Lung (tissue), 12 donors: ENCODE data around the gene RSL1D1. TPM values are rescaled to one million over a fixed set of nuclear protein-coding genes. Genes with fewer than 3 reads are reported as not detected.

Experiments
- ATAC-seq: fragments of 200-7000 bp; cut with Tn5 transposase; one replicate; pipeline ENCODE4 v1.9.1; 2020; ENCODE audit warnings: moderate number of reproducible peaks; ENCODE audit not compliant: insufficient read depth, low FRiP score
- DNase-seq, 3 donors: peaks; one replicate each; pipeline ENCODE4 v3.0.0-alpha.2; 2013 to 2017
- H3K27ac ChIP-seq, 2 donors: one replicate each; pipeline ENCODE4 v1.5.1; 2013; ENCODE audit warnings: mild to moderate bottlenecking in 2 of 2, moderate library complexity in 2 of 2, control low read depth in 1 of 2, inconsistent platforms in 1 of 2, low read depth in 1 of 2, low read length in 1 of 2
- H3K27me3 ChIP-seq, 3 donors: one replicate each; pipeline ENCODE4 v1.5.1; 2013; ENCODE audit warnings: low read length in 2 of 3; ENCODE audit not compliant: control insufficient read depth in 3 of 3, insufficient read depth in 3 of 3
- H3K36me3 ChIP-seq, 4 donors: one replicate each; pipeline ENCODE4 v1.5.1; 2013; ENCODE audit warnings: low read length in 4 of 4, mild to moderate bottlenecking in 1 of 4, moderate library complexity in 1 of 4; ENCODE audit not compliant: control insufficient read depth in 4 of 4, insufficient read depth in 4 of 4
- H3K4me1 ChIP-seq, 5 donors: one replicate each; pipeline ENCODE4 v1.5.1; 2013; ENCODE audit warnings: low read length in 5 of 5, mild to moderate bottlenecking in 2 of 5, moderate library complexity in 1 of 5; ENCODE audit not compliant: control insufficient read depth in 5 of 5, insufficient read depth in 5 of 5
- H3K4me3 ChIP-seq: one replicate; pipeline ENCODE4 v1.5.1; 2013; ENCODE audit warnings: mild to moderate bottlenecking, control low read depth, moderate library complexity
- H3K9ac ChIP-seq, 2 donors: one replicate each; pipeline ENCODE4 v1.5.1; 2013; ENCODE audit warnings: low read length in 2 of 2, control low read depth in 1 of 2; ENCODE audit not compliant: insufficient read depth in 1 of 2
- H3K9me3 ChIP-seq, 4 donors: one replicate each; pipeline ENCODE4 v1.5.1; 2013; ENCODE audit warnings: low read length in 3 of 4, mild to moderate bottlenecking in 1 of 4, moderate library complexity in 1 of 4; ENCODE audit not compliant: control insufficient read depth in 4 of 4, insufficient read depth in 3 of 4
- WGBS, 2 donors: extraction: QIAGEN DNeasy Blood & Tissue Kit; methylation state at CpG; one replicate each; pipeline ENCODE4 v1.1.7; 2013; 5-methylcytosine and 5-hydroxymethylcytosine counted together
- polyA plus RNA-seq, 2 donors: library from polyadenylated mRNA; stranded (reverse); fragments of 200-250 nt; gene quantifications; one replicate each; pipeline ENCODE4 v1.2.1, GENCODE V29; 2013
- total RNA-seq, 2 donors: library from RNA; depleted of rRNA in 1 of 2; stranded (reverse); fragments of >200 nt in 1 of 2; gene quantifications; one replicate each; pipeline ENCODE4 v1.2.1, GENCODE V29; 2014 to 2021
- TF ChIP-seq, protein P1 (sequence below): IDR thresholded peaks from 2 replicates; pipeline ENCODE4 v1.5.1; 2012; ENCODE audit warnings: mild to moderate bottlenecking; ENCODE audit errors: control extremely low read depth, extremely low read depth
- donor health status: control.
- donor health status: control.
- donor health status: Bipolar disorder and iron deficiency.
- donor health status: healthy.
- donor health status: DM: yes; HTN: yes; CAD: no.

Gene RSL1D1
- total and polyA plus RNA-seq, 4 donors: 68.5 to 206 (median 89.9) TPM

DNA sequence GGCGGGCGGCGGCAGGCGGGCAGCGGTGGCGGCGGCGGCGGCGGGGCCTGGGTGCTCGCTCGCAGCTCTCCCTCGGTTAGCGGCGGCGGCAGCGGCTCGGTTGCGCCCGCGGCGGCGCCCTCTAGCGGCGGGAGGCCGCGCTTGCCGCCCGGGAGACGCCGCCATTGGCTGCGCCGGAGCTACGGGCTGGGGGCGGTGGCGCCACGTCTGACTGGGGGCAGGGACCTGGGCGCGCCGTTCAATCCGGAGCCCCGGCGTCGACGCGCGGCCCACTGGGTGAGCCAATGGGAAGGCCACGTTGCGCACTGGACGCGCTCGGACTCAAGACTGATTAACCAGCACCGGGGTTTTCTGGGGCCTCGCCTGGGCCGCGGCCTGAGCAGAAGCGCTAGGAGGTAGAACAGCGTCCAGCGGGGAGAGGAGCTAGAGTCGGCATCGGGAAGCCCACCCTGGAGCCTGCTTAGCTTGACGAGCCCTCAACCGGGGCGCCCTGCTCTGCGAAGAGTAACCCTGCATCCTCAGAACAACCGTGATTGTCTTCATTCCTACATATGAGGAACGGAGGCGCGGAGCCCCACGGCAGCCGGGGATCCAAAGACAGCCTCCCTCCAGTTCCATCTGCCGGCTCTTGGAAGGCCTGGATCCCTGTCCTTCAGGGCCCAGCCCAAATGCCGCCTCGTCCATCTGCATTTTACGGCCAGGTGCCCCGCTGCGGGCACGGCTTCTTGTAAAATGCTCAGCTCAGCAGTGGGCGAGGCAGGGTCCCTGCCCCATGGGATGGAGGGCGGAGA is 54.0 kb downstream of the RSL1D1 start, which contains the start of gene ZC3H7A:
TSS of gene ZC3H7A (minus strand) at position 93 of the 791 bp plus-strand sequence. CDS start 14,904 bp downstream, outside the sequence.
- ATAC-seq: peak; percentile 97

DNA sequence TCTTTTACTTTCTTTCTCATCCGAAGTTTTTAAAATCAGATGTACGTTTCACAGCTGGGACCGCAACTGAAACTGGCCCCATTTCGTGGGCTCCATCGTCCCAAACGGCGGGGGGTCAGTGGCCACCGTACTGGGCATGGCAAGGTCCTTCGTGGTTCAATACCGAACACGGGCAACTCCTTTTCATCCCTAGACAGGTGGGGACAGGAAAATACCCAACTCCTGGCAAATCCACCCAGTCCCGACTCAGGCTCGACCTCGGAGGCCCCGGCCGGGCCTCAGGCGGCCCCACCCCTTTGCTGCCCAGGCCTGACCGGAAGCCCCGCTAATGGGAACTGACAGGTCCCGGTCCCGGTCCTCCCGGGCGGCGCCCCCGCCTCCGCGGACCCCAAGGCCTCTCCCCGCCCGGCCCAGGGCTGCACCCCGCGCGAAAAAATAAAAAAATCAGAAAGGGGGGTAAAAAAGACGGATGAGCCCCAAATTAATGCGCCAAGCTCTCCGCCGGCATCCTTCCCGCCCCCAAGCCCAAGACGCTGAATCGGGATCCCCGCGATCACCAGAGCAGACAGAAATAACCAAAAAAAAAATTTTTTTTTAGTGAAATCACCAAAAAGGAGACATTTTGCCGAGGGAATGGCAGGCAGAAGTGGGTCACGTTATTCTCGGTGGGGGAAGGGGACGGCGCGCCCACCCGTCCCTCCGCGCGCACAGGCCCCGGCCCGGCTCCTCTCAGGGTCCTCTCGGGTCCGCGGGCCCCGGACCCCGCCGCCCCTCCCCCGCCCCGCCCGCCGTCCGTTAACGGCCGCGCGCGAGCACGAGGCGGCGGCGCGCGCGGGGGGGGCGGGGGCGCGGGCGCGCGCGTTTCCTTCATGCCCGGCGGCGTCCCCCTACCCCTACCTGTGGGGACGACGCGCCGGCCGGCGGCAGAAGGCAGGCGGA is 54.8 kb downstream of the RSL1D1 start:
- ATAC-seq (peak; percentile 29), DNase-seq (peak; percentile 48 to 64 (median 56))
- Histone ChIP-seq H3K9me3 (no peaks in the 10 kb centered on the region), H3K4me1 (peaks cover 18 to 59% (median 24%) of the 10 kb centered on the region in 5 donors), H3K36me3 (peaks cover 0 to 16% (median 1%) of the 10 kb centered on the region in 4 donors), H3K4me3 (peak overlapping the region; percentile 57), H3K9ac (peak overlapping the region; percentile 80 to 88), H3K27me3 (no peaks in the 10 kb centered on the region), H3K27ac (peak overlapping the region; percentile 94 to 97)
- WGBS, 2 donors: 1 to 2% methylated on average over 43 to 93 of the region's 93 CpGs
- TF ChIP-seq, protein P1, sequence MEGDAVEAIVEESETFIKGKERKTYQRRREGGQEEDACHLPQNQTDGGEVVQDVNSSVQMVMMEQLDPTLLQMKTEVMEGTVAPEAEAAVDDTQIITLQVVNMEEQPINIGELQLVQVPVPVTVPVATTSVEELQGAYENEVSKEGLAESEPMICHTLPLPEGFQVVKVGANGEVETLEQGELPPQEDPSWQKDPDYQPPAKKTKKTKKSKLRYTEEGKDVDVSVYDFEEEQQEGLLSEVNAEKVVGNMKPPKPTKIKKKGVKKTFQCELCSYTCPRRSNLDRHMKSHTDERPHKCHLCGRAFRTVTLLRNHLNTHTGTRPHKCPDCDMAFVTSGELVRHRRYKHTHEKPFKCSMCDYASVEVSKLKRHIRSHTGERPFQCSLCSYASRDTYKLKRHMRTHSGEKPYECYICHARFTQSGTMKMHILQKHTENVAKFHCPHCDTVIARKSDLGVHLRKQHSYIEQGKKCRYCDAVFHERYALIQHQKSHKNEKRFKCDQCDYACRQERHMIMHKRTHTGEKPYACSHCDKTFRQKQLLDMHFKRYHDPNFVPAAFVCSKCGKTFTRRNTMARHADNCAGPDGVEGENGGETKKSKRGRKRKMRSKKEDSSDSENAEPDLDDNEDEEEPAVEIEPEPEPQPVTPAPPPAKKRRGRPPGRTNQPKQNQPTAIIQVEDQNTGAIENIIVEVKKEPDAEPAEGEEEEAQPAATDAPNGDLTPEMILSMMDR: no peak

More for the DNA sequence above, 54.0 kb downstream of the RSL1D1 start, which contains the start of gene ZC3H7A:
- Histone ChIP-seq H3K4me1 (peaks cover 17 to 57% (median 24%) of the 10 kb centered on the region in 5 donors), H3K4me3 (peak within 1 kb of the TSS; percentile 57), H3K36me3 (peaks cover 0 to 16% (median 1%) of the 10 kb centered on the region in 4 donors), H3K27me3 (no peaks in the 10 kb centered on the region), H3K9me3 (no peaks in the 10 kb centered on the region), H3K27ac (peak within 1 kb of the TSS; percentile 97 to 98), H3K9ac (peak within 1 kb of the TSS; percentile 88 to 97)
- TF ChIP-seq, protein P1: peak; percentile 86
- peak; percentile 97 to 99 (median 98) for DNase-seq
- 0 to 1% methylated on average over 63 to 80 of the region's 80 CpGs for WGBS, 2 donors

DNA sequence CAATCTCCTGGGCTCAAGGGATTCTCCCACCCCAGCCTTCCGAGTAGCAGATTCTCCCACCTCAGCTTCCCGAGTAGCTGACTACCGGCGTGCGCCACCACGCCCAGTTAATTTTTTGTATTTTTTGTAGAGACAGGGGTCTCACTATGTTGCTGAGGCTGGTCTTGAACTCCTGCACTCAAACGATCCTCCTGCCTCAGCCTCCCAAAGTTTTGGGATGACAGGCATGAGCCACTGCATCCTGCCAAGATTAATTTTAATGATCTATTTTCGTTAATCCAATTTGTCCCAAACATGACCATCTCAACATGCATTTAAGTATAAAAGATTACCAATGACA is 55.5 kb downstream of the RSL1D1 start:
- Histone ChIP-seq H3K4me1 (peaks cover 23 to 59% (median 26%) of the 10 kb centered on the region in 5 donors), H3K27ac (peak overlapping the region; percentile 91 to 97), H3K9ac (peak overlapping the region; percentile 80 to 88), H3K4me3 (no peak overlapping the region), H3K9me3 (no peaks in the 10 kb centered on the region), H3K36me3 (peaks cover 0 to 16% (median 1%) of the 10 kb centered on the region in 4 donors), H3K27me3 (no peaks in the 10 kb centered on the region)
- WGBS, 2 donors: 57 to 72% methylated on average over 8 of the region's 8 CpGs
- DNase-seq: no peak
- TF ChIP-seq, protein P1: no peak
- ATAC-seq: no peak
